Measurements from ENCODE around the gene INHBB. TPM values are rescaled to one million over a fixed set of nuclear protein-coding genes. Genes with fewer than 3 reads are reported as not detected.

INHBB gene
- total RNA-seq, 1 donor from 2014 or later, result 0.62 TPM

- H3K4me1 Mint-ChIP-seq (ENCODE audit: unreplicated experiment), result no peaks in the 10 kb centered on the region
- no peak overlapping the region for H3K4me3 Mint-ChIP-seq (ENCODE audit: unreplicated experiment)
- H3K27ac Mint-ChIP-seq (ENCODE audit: unreplicated experiment), result no peak overlapping the region
- no peak for TF ChIP-seq CTCF (IDR thresholded peaks at IDR 0.05)
- no peaks in the 10 kb centered on the region for H3K9me3 Mint-ChIP-seq (ENCODE audit: unreplicated experiment)
- no peak for DNase-seq (ENCODE audit: extremely low spot score, unreplicated experiment)
- no peaks in the 10 kb centered on the region for H3K36me3 Mint-ChIP-seq (ENCODE audit: unreplicated experiment)
- H3K27me3 Mint-ChIP-seq (ENCODE audit: unreplicated experiment), result peaks cover 78% of the 10 kb centered on the region
Measured at GRCh38 chr2:120330946-120331822, 14.8 kb upstream of the INHBB start.

- Mint-ChIP-seq H3K27me3 (ENCODE audit: unreplicated experiment) (peaks cover 82% of the 10 kb centered on the region), H3K36me3 (ENCODE audit: unreplicated experiment) (no peaks in the 10 kb centered on the region), H3K4me3 (ENCODE audit: unreplicated experiment) (no peak overlapping the region), H3K9me3 (ENCODE audit: unreplicated experiment) (no peaks in the 10 kb centered on the region), H3K27ac (ENCODE audit: unreplicated experiment) (no peak overlapping the region), H3K4me1 (ENCODE audit: unreplicated experiment) (no peaks in the 10 kb centered on the region)
- no peak for TF ChIP-seq CTCF (IDR thresholded peaks at IDR 0.05)
- DNase-seq (ENCODE audit: extremely low spot score, unreplicated experiment), result no peak
Measured at GRCh38 chr2:120331903-120332302, 14.0 kb upstream of the INHBB start.

- DNase-seq (ENCODE audit: extremely low spot score, unreplicated experiment), result no peak
- H3K36me3 Mint-ChIP-seq (ENCODE audit: unreplicated experiment), result no peaks in the 10 kb centered on the region
- TF ChIP-seq CTCF (IDR thresholded peaks at IDR 0.05), result no peak
- no peak overlapping the region for H3K4me3 Mint-ChIP-seq (ENCODE audit: unreplicated experiment)
- no peaks in the 10 kb centered on the region for H3K9me3 Mint-ChIP-seq (ENCODE audit: unreplicated experiment)
- H3K27ac Mint-ChIP-seq (ENCODE audit: unreplicated experiment), result no peak overlapping the region
- H3K27me3 Mint-ChIP-seq (ENCODE audit: unreplicated experiment), result peaks cover 82% of the 10 kb centered on the region
- H3K4me1 Mint-ChIP-seq (ENCODE audit: unreplicated experiment), result no peaks in the 10 kb centered on the region
Measured at GRCh38 chr2:120332384-120332783, 13.6 kb upstream of the INHBB start.

GRCh38 chr2:120334068-120334467 is 11.9 kb upstream of the INHBB start:
- H3K27me3 Mint-ChIP-seq (ENCODE audit: unreplicated experiment), result peaks cover 83% of the 10 kb centered on the region
- no peaks in the 10 kb centered on the region for H3K36me3 Mint-ChIP-seq (ENCODE audit: unreplicated experiment)
- no peaks in the 10 kb centered on the region for H3K9me3 Mint-ChIP-seq (ENCODE audit: unreplicated experiment)
- H3K4me1 Mint-ChIP-seq (ENCODE audit: unreplicated experiment), result no peaks in the 10 kb centered on the region
- no peak for TF ChIP-seq CTCF (IDR thresholded peaks at IDR 0.05)
- H3K27ac Mint-ChIP-seq (ENCODE audit: unreplicated experiment), result no peak overlapping the region
- DNase-seq (ENCODE audit: extremely low spot score, unreplicated experiment), result no peak
- H3K4me3 Mint-ChIP-seq (ENCODE audit: unreplicated experiment), result no peak overlapping the region

- Mint-ChIP-seq H3K27me3 (ENCODE audit: unreplicated experiment) (peaks cover 74% of the 10 kb centered on the region), H3K27ac (ENCODE audit: unreplicated experiment) (no peak overlapping the region), H3K9me3 (ENCODE audit: unreplicated experiment) (no peaks in the 10 kb centered on the region), H3K4me1 (ENCODE audit: unreplicated experiment) (no peaks in the 10 kb centered on the region), H3K4me3 (ENCODE audit: unreplicated experiment) (no peak overlapping the region), H3K36me3 (ENCODE audit: unreplicated experiment) (no peaks in the 10 kb centered on the region)
- no peak for DNase-seq (ENCODE audit: extremely low spot score, unreplicated experiment)
- TF ChIP-seq CTCF (IDR thresholded peaks at IDR 0.05), result no peak
Measured at GRCh38 chr2:120336749-120337148, 9.2 kb upstream of the INHBB start.

All from osteocyte (in vitro differentiated cells).